Left lung (tissue), 10 donors: Measurements from ENCODE around the gene SS18L1. TPM values are rescaled to one million over a fixed set of nuclear protein-coding genes. Genes with fewer than 3 reads are reported as not detected.

Experiments used
- ATAC-seq: fragments of 200-7000 bp; cut with Tn5 transposase; one replicate; pipeline ENCODE4 v1.9.1; 2020; ENCODE audit warnings: moderate library complexity
- DNase-seq, 4 donors: peaks; one replicate each; pipeline ENCODE4 v3.0.0-alpha.2; 2013 to 2020
- H3K27ac ChIP-seq, 2 donors: fragments of 200-600 bp; sonication (generic) in 1 of 2; one replicate each; pipeline versions ENCODE4 v1.5.0 to v1.8.0; 2020 to 2021
- H3K27me3 ChIP-seq, 2 donors: fragments of 200-600 bp; sonication (generic) in 1 of 2; one replicate each; pipeline versions ENCODE4 v1.5.0 to v1.8.0; 2020 to 2021
- H3K36me3 ChIP-seq, 2 donors: fragments of 200-600 bp; sonication (generic) in 1 of 2; one replicate each; pipeline versions ENCODE4 v1.5.0 to v1.8.0; 2020 to 2021
- H3K4me1 ChIP-seq, 2 donors: fragments of 200-600 bp; one replicate each; pipeline ENCODE4 v1.8.0; 2021
- H3K4me3 ChIP-seq, 2 donors: fragments of 200-600 bp; sonication (generic) in 1 of 2; one replicate each; pipeline versions ENCODE4 v1.5.0 to v1.8.0; 2020 to 2021; ENCODE audit warnings: mild to moderate bottlenecking in 1 of 2
- H3K9me3 ChIP-seq, 2 donors: fragments of 200-600 bp; sonication (generic) in 1 of 2; one replicate each; pipeline versions ENCODE4 v1.5.0 to v1.8.0; 2020 to 2021
- CTCF ChIP-seq, 2 donors: fragments of 200-600 bp; sonication (generic) in 1 of 2; IDR thresholded peaks; one replicate each; pipeline versions ENCODE4 v1.5.0 to v1.8.0; 2021; ENCODE audit warnings: antibody characterized with exemption in 2 of 2
- intact Hi-C, 2 donors: fragments of 100-400 bp; cut with DNase I; formaldehyde crosslinking; loops; one replicate each; pipeline versions ENCODE4 v1.11.2 to v1.14.2; 2022
- polyA plus RNA-seq, 6 donors: library from polyadenylated mRNA; unstranded; fragments of 120-200 nt; gene quantifications; one replicate each; pipeline ENCODE4 v1.2.1, GENCODE V29; 2013; ENCODE audit not compliant: insufficient read length in 6 of 6
- total RNA-seq, 2 donors: library from RNA; stranded (reverse); fragmentation: NEBNext Ultra II Directional; extraction: Animal tissue kit (Norgen Biotek cat#: 25700); gene quantifications; one replicate each; pipeline ENCODE4 v1.2.1, GENCODE V29; 2021
- donor health status: DM: no; HTN: yes; CAD: no.
- donor health status: DM: no; HTN: no; CAD: no.

SS18L1 gene
- total and polyA plus RNA-seq, 8 donors: 14.6 to 30.0 (median 21.7) TPM

GRCh38 chr20:62208061-62208794 lies 64.7 kb downstream of the SS18L1 start:
- TF ChIP-seq CTCF (IDR thresholded peaks at IDR 0.05): no peak
- H3K9me3 ChIP-seq: no peaks in the 10 kb centered on the region

GRCh38 chr20:62208795-62209755 lies 65.5 kb downstream of the SS18L1 start:
- Histone ChIP-seq H3K27ac (no peak overlapping the region), H3K36me3 (no peaks in the 10 kb centered on the region), H3K4me3 (no peak overlapping the region), H3K9me3 (no peaks in the 10 kb centered on the region), H3K4me1 (no peaks in the 10 kb centered on the region), H3K27me3 (peaks cover 4 to 49% of the 10 kb centered on the region in 2 donors)
- intact Hi-C loops: no loop called here
- DNase-seq (peak in 1 of 4 donors; percentile 81), ATAC-seq (no peak)
- TF ChIP-seq CTCF (IDR thresholded peaks at IDR 0.05): no peak

More at GRCh38 chr20:62208061-62208794, 64.7 kb downstream of the SS18L1 start:
- Histone ChIP-seq H3K4me1 (no peaks in the 10 kb centered on the region), H3K4me3 (no peak overlapping the region), H3K27ac (no peak overlapping the region), H3K27me3 (peaks cover 4 to 44% of the 10 kb centered on the region in 2 donors), H3K36me3 (peaks cover 0 to 8% of the 10 kb centered on the region in 2 donors)
- peak in 1 of 4 donors; percentile 48 for DNase-seq
- intact Hi-C loops: no loop called here
- no peak for ATAC-seq

- no peaks in the 10 kb centered on the region for H3K4me1 ChIP-seq
- TF ChIP-seq CTCF (IDR thresholded peaks at IDR 0.05): no peak
- intact Hi-C loops: no loop called here
- H3K27me3 ChIP-seq: peaks cover 4 to 58% of the 10 kb centered on the region in 2 donors
- no peak overlapping the region for H3K27ac ChIP-seq
- DNase-seq: peak in 1 of 4 donors; percentile 41
- no peak overlapping the region for H3K4me3 ChIP-seq
- no peaks in the 10 kb centered on the region for H3K9me3 ChIP-seq
- H3K36me3 ChIP-seq: no peaks in the 10 kb centered on the region
- ATAC-seq: no peak
These were observed 66.4 kb downstream of the SS18L1 start for GRCh38 chr20:62209850-62210495.

- TF ChIP-seq CTCF (IDR thresholded peaks at IDR 0.05): no peak
- Histone ChIP-seq H3K27ac (no peak overlapping the region), H3K4me1 (no peaks in the 10 kb centered on the region), H3K4me3 (no peak overlapping the region), H3K9me3 (no peaks in the 10 kb centered on the region), H3K27me3 (peaks cover 4 to 63% of the 10 kb centered on the region in 2 donors), H3K36me3 (no peaks in the 10 kb centered on the region)
- intact Hi-C loops: no loop called here
- DNase-seq (peak in 1 of 4 donors; percentile 61), ATAC-seq (no peak)
These were observed 66.9 kb downstream of the SS18L1 start for GRCh38 chr20:62210496-62210855.
